Ovary (tissue), 9 donors: Measurements from ENCODE around the gene TBXAS1. TPM values are rescaled to one million over a fixed set of nuclear protein-coding genes. Genes with fewer than 3 reads are reported as not detected.

Experiments
- DNase-seq, 5 donors: peaks; one replicate each; pipeline ENCODE4 v3.0.0-alpha.2; 2019 to 2020
- H3K27ac ChIP-seq, 2 donors: fragments of 200-600 bp; one replicate each; pipeline versions ENCODE4 v1.5.1 to v1.8.0; 2019 to 2022
- H3K27me3 ChIP-seq: fragments of 200-600 bp; one replicate; pipeline ENCODE4 v1.8.0; 2022
- H3K36me3 ChIP-seq: fragments of 200-600 bp; sonication (generic); one replicate; pipeline ENCODE4 v1.5.1; 2019
- H3K4me1 ChIP-seq: one replicate; pipeline ENCODE4 v1.8.1; 2013; ENCODE audit warnings: mild to moderate bottlenecking, moderate library complexity; ENCODE audit not compliant: insufficient read depth
- H3K4me3 ChIP-seq: fragments of 200-600 bp; sonication (generic); one replicate; pipeline ENCODE4 v1.5.1; 2017
- H3K9me3 ChIP-seq, 2 donors: fragments of 200-600 bp in 1 of 2; sonication (generic) in 1 of 2; one replicate each; pipeline versions ENCODE4 v1.5.1 to v1.8.1; 2013 to 2019; ENCODE audit warnings: mild to moderate bottlenecking in 1 of 2, moderate library complexity in 1 of 2
- CTCF ChIP-seq, 3 donors: fragments of 450-650 bp in 2 of 3; fragments of 200-600 bp in 1 of 3; IDR thresholded peaks; one replicate each; pipeline versions ENCODE4 v1.5.1 to v1.8.0; 2016 to 2022; ENCODE audit warnings: antibody characterized with exemption in 3 of 3, mild to moderate bottlenecking in 1 of 3
- EP300 ChIP-seq: sonication (generic); formaldehyde crosslinking; IDR thresholded peaks from one replicate; pipeline ENCODE4 v1.6.1; 2017; ENCODE audit warnings: antibody characterized with exemption
- POLR2A ChIP-seq: fragments of 450-650 bp; IDR thresholded peaks from one replicate; pipeline ENCODE4 v1.6.1; 2017; ENCODE audit warnings: antibody characterized with exemption, mild to moderate bottlenecking, moderate library complexity
- WGBS, 3 donors: extraction: QIAGEN DNeasy Blood & Tissue Kit in 1 of 3; methylation state at CpG; one replicate each; pipeline versions ENCODE4 v1.1.5 to v1.1.7; 2013 to 2017; 5-methylcytosine and 5-hydroxymethylcytosine counted together
- intact Hi-C, 4 donors: fragments of 100-400 bp; cut with DNase I; formaldehyde crosslinking; loops; one replicate each; pipeline versions ENCODE4 v1.11.0 to v1.15.1; 2022 to 2023
- polyA plus RNA-seq, 2 donors: library from polyadenylated mRNA; stranded (reverse); fragments of 200-250 nt in 1 of 2; fragments of 350-450 nt in 1 of 2; fragmentation: Illumina TruSeq in 1 of 2; extraction: RNeasy Lipid Tissue Mini Kit (QIAGEN cat#74804) in 1 of 2; gene quantifications; one replicate each; pipeline ENCODE4 v1.2.3, GENCODE V29; 2013 to 2014
- total RNA-seq, 7 donors: library from RNA; depleted of rRNA in 2 of 7; stranded (reverse); fragments of >200 nt in 2 of 7; fragmentation: NEBNext Ultra II Directional in 3 of 7; extraction: Animal tissue kit (Norgen Biotek cat#: 25700) in 3 of 7; gene quantifications; one replicate each; pipeline versions ENCODE4 v1.1.0 to v1.2.4, GENCODE V29; 2016 to 2023
- donor health status: DM: no; HTN: no; CAD: no; lungs with moderate emphysema.
- donor health status: DM: no; HTN: no; CAD: no.
- donor health status: Bipolar disorder and iron deficiency.
- donor health status: DM: yes; HTN: yes; CAD: no.
- donor health status: DM: no; HTN: no; CAD: no.
- donor health status: DM: yes; HTN: yes; CAD: no.

Gene TBXAS1
- total and polyA plus RNA-seq, 9 donors, result 3.1 to 16.8 (median 9.0) TPM

GRCh38 chr7:139949629-139950028 is 120.6 kb downstream of the TBXAS1 start:
- intact Hi-C loops, result no loop called here

GRCh38 chr7:139950881-139951525 is 121.9 kb downstream of the TBXAS1 start:
- DNase-seq, result no peak
- Histone ChIP-seq H3K9me3 (peaks cover 0 to under 1% of the 10 kb centered on the region in 2 donors), H3K27ac (no peak overlapping the region), H3K27me3 (no peaks in the 10 kb centered on the region), H3K4me1 (no peaks in the 10 kb centered on the region), H3K4me3 (no peak overlapping the region), H3K36me3 (no peaks in the 10 kb centered on the region)
- no peak for TF ChIP-seq POLR2A
- WGBS, 3 donors, result 80 to 87% (median 80%) methylated on average over 10 of the region's 10 CpGs
- intact Hi-C loops, result no loop called here

More at GRCh38 chr7:139949629-139950028, 120.6 kb downstream of the TBXAS1 start:
- H3K4me3 ChIP-seq, result no peak overlapping the region
- WGBS, 3 donors, result 85 to 94% (median 92%) methylated on average over 3 of the region's 3 CpGs
- H3K36me3 ChIP-seq, result no peaks in the 10 kb centered on the region
- H3K4me1 ChIP-seq, result no peaks in the 10 kb centered on the region
- no peaks in the 10 kb centered on the region for H3K27me3 ChIP-seq
- peaks cover 0 to 6% of the 10 kb centered on the region in 2 donors for H3K9me3 ChIP-seq
- no peak for TF ChIP-seq CTCF (IDR thresholded peaks at IDR 0.05)
- DNase-seq, result no peak
- H3K27ac ChIP-seq, result no peak overlapping the region

- H3K27me3 ChIP-seq, result no peaks in the 10 kb centered on the region
- intact Hi-C loops, result no loop called here
- TF ChIP-seq POLR2A, result no peak
- TF ChIP-seq CTCF (IDR thresholded peaks at IDR 0.05), result no peak
- no peak for TF ChIP-seq EP300
- no peak for DNase-seq
- H3K27ac ChIP-seq, result no peak overlapping the region
- no peak overlapping the region for H3K4me3 ChIP-seq
- no peaks in the 10 kb centered on the region for H3K36me3 ChIP-seq
- no peaks in the 10 kb centered on the region for H3K4me1 ChIP-seq
- no peaks in the 10 kb centered on the region for H3K9me3 ChIP-seq
- 83 to 87% (median 85%) methylated on average over 7 of the region's 7 CpGs for WGBS, 3 donors
Measured at GRCh38 chr7:139953229-139953628, 124.2 kb downstream of the TBXAS1 start.

GRCh38 chr7:139955109-139955820 is 126.2 kb downstream of the TBXAS1 start:
- Histone ChIP-seq H3K27me3 (no peaks in the 10 kb centered on the region), H3K4me3 (no peak overlapping the region), H3K9me3 (no peaks in the 10 kb centered on the region), H3K4me1 (no peaks in the 10 kb centered on the region), H3K36me3 (no peaks in the 10 kb centered on the region), H3K27ac (no peak overlapping the region)
- WGBS, 3 donors, result 86 to 90% (median 88%) methylated on average over 17 of the region's 17 CpGs
- intact Hi-C loops, result no loop called here
- TF ChIP-seq CTCF (IDR thresholded peaks at IDR 0.05), result no peak
- no peak for TF ChIP-seq POLR2A
- TF ChIP-seq EP300, result no peak
- no peak for DNase-seq
